ENCODE measurements around the gene DNMT3B.

Gene DNMT3B

GRCh38 chr20:32837157-32837556, 75.0 kb downstream of the DNMT3B start:
- TF ChIP-seq RARB (CRISPR knock-in tag; IDR thresholded peaks at IDR 0.05) (no peak), PPARA (CRISPR knock-in tag; IDR thresholded peaks at IDR 0.05; ENCODE audit: borderline replicate concordance) (no peak), ZC3H10 (CRISPR knock-in tag; IDR thresholded peaks at IDR 0.05) (no peak), GLIS3 (CRISPR knock-in tag; IDR thresholded peaks at IDR 0.05) (no peak), PATZ1 (CRISPR knock-in tag; IDR thresholded peaks at IDR 0.05; ENCODE audit: borderline replicate concordance) (no peak), ZFP3 (CRISPR knock-in tag; IDR thresholded peaks at IDR 0.05) (no peak), TCF4 (CRISPR knock-in tag; IDR thresholded peaks at IDR 0.05; ENCODE audit: borderline replicate concordance) (no peak), SNAI2 (CRISPR knock-in tag; IDR thresholded peaks at IDR 0.05) (no peak), ESRRG (CRISPR knock-in tag; IDR thresholded peaks at IDR 0.05) (no peak), ARNTL (CRISPR knock-in tag; IDR thresholded peaks at IDR 0.05; ENCODE audit: borderline replicate concordance, low read depth) (no peak), OSR1 (CRISPR knock-in tag; IDR thresholded peaks at IDR 0.05) (no peak), ZNF70 (CRISPR knock-in tag; IDR thresholded peaks at IDR 0.05) (no peak), CREB5 (CRISPR knock-in tag; IDR thresholded peaks at IDR 0.05; ENCODE audit: low read depth) (no peak), ISL1 (CRISPR knock-in tag; IDR thresholded peaks at IDR 0.05) (no peak), BACH2 (CRISPR knock-in tag; IDR thresholded peaks at IDR 0.05; ENCODE audit: borderline replicate concordance) (no peak), ZFP30 (CRISPR knock-in tag; IDR thresholded peaks at IDR 0.05) (no peak), TOX (CRISPR knock-in tag; IDR thresholded peaks at IDR 0.05; ENCODE audit: borderline replicate concordance) (no peak)
- TF ChIP-seq, protein P1, sequence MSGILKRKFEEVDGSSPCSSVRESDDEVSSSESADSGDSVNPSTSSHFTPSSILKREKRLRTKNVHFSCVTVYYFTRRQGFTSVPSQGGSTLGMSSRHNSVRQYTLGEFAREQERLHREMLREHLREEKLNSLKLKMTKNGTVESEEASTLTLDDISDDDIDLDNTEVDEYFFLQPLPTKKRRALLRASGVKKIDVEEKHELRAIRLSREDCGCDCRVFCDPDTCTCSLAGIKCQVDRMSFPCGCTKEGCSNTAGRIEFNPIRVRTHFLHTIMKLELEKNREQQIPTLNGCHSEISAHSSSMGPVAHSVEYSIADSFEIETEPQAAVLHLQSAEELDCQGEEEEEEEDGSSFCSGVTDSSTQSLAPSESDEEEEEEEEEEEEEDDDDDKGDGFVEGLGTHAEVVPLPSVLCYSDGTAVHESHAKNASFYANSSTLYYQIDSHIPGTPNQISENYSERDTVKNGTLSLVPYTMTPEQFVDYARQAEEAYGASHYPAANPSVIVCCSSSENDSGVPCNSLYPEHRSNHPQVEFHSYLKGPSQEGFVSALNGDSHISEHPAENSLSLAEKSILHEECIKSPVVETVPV (CRISPR knock-in tag; IDR thresholded peaks at IDR 0.05), result no peak
- TF ChIP-seq, protein P2, sequence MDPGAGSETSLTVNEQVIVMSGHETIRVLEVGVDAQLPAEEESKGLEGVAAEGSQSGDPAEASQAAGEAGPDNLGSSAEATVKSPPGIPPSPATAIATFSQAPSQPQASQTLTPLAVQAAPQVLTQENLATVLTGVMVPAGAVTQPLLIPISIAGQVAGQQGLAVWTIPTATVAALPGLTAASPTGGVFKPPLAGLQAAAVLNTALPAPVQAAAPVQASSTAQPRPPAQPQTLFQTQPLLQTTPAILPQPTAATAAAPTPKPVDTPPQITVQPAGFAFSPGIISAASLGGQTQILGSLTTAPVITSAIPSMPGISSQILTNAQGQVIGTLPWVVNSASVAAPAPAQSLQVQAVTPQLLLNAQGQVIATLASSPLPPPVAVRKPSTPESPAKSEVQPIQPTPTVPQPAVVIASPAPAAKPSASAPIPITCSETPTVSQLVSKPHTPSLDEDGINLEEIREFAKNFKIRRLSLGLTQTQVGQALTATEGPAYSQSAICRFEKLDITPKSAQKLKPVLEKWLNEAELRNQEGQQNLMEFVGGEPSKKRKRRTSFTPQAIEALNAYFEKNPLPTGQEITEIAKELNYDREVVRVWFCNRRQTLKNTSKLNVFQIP (CRISPR knock-in tag; IDR thresholded peaks at IDR 0.05; ENCODE audit: borderline replicate concordance, low read depth), result no peak
- TF ChIP-seq, protein P3, sequence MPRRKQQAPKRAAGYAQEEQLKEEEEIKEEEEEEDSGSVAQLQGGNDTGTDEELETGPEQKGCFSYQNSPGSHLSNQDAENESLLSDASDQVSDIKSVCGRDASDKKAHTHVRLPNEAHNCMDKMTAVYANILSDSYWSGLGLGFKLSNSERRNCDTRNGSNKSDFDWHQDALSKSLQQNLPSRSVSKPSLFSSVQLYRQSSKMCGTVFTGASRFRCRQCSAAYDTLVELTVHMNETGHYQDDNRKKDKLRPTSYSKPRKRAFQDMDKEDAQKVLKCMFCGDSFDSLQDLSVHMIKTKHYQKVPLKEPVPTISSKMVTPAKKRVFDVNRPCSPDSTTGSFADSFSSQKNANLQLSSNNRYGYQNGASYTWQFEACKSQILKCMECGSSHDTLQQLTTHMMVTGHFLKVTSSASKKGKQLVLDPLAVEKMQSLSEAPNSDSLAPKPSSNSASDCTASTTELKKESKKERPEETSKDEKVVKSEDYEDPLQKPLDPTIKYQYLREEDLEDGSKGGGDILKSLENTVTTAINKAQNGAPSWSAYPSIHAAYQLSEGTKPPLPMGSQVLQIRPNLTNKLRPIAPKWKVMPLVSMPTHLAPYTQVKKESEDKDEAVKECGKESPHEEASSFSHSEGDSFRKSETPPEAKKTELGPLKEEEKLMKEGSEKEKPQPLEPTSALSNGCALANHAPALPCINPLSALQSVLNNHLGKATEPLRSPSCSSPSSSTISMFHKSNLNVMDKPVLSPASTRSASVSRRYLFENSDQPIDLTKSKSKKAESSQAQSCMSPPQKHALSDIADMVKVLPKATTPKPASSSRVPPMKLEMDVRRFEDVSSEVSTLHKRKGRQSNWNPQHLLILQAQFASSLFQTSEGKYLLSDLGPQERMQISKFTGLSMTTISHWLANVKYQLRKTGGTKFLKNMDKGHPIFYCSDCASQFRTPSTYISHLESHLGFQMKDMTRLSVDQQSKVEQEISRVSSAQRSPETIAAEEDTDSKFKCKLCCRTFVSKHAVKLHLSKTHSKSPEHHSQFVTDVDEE (CRISPR knock-in tag; IDR thresholded peaks at IDR 0.05), result no peak
- no peak for ATAC-seq

DNA sequence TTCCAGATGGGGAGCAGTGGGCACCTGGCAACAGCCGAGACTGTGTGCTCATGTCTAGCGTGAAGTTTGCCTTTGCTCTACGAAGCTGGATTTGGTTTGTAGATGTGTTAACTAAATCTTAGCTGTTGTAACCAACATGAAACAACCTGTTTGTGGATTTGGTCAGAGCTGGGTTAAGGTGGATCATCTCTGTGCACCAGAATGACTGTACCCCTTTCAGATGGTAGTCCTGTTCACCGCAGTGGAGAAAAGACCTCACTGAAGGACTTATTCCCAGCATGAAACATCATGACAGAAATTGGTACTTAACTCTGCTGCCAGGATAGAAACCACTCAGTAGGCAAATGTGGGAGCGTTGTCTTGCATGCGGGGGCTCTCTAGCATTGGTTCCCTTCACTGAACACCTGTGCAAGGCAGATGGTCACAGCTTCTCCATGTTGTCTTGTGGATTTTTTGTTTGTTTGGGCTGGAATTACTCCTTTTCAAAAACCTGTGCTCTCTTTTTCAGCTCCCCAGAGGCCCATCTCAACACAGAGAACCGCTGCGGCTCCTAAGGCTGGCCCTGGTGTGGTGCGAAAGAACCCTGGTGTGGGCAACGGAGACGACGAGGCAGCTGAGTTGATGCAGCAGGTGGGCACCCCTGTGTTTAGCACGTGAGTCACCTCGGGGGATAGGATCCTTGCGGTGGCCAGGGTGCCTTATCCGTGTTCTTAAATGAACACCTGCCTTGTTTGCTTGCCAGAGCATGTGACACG, 77.2 kb downstream of the DNMT3B start:
- TF ChIP-seq ZC3H10 (CRISPR knock-in tag; IDR thresholded peaks at IDR 0.05), result no peak

GRCh38 chr20:32839982-32840285, 77.7 kb downstream of the DNMT3B start:
- ATAC-seq, result no peak
- TF ChIP-seq, protein P1 (CRISPR knock-in tag; IDR thresholded peaks at IDR 0.05), result no peak
- TF ChIP-seq GLIS3 (CRISPR knock-in tag; IDR thresholded peaks at IDR 0.05), result no peak
- TF ChIP-seq TCF4 (CRISPR knock-in tag; IDR thresholded peaks at IDR 0.05; ENCODE audit: borderline replicate concordance), result no peak
- TF ChIP-seq TOX (CRISPR knock-in tag; IDR thresholded peaks at IDR 0.05; ENCODE audit: borderline replicate concordance), result no peak
- TF ChIP-seq ZNF565 (CRISPR knock-in tag; conservative IDR thresholded peaks at IDR 0.05; ENCODE audit: low read depth), result no peak
- TF ChIP-seq ISL1 (CRISPR knock-in tag; IDR thresholded peaks at IDR 0.05), result no peak
- no peak for TF ChIP-seq ZFP30 (CRISPR knock-in tag; IDR thresholded peaks at IDR 0.05)
- no peak for TF ChIP-seq ZC3H10 (CRISPR knock-in tag; IDR thresholded peaks at IDR 0.05)
- no peak for TF ChIP-seq ZNF8 (CRISPR knock-in tag; IDR thresholded peaks at IDR 0.05)
- no peak for TF ChIP-seq PATZ1 (CRISPR knock-in tag; IDR thresholded peaks at IDR 0.05; ENCODE audit: borderline replicate concordance)
- TF ChIP-seq ZNF70 (CRISPR knock-in tag; IDR thresholded peaks at IDR 0.05), result no peak
- TF ChIP-seq, protein P2 (CRISPR knock-in tag; IDR thresholded peaks at IDR 0.05; ENCODE audit: borderline replicate concordance, low read depth), result no peak
- TF ChIP-seq BACH2 (CRISPR knock-in tag; IDR thresholded peaks at IDR 0.05; ENCODE audit: borderline replicate concordance), result no peak

More for the DNA sequence above, 77.2 kb downstream of the DNMT3B start:
- ATAC-seq, result no peak
